GM19467 (cell line): ENCODE measurements around the gene CDKL5.

Source experiments
- ATAC-seq: cut with Tn5 transposase; IDR thresholded peaks from one replicate; pipeline ENCODE4 v1.9.1; 2021; ENCODE audit warnings: mild to moderate bottlenecking, moderate library complexity; ENCODE audit not compliant: unreplicated experiment

Gene CDKL5

DNA sequence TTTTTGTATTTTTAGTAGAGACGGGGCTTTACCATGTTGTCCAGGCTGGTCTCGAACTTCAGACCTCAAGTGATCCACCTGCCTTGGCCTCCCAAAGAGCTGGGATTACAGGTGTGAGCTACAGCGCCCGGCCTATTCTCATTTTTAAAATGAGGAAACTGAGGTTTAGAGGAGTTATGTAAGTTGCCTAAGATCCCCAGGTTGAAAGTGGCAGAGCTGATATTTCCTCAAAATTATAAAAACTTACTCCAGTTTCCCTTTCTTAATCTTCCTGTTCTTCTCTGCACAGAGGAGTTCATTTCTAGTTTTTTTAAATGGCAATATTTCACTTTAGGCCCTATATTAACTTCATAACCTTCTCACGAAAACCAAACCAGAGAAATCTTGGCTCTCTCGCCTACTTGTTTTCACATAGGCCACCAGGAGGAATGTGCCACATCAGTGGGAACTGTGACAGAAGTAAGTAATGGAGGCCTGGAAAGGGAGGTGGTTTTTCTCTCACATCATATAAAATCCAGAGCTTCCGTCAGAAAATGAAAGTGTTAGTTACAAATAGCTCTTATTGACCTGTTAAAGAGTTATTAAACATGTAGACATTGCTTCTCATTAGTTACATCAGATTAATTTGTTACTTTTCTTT, 262.6 kb downstream of the CDKL5 start:
- ATAC-seq = no peak

DNA sequence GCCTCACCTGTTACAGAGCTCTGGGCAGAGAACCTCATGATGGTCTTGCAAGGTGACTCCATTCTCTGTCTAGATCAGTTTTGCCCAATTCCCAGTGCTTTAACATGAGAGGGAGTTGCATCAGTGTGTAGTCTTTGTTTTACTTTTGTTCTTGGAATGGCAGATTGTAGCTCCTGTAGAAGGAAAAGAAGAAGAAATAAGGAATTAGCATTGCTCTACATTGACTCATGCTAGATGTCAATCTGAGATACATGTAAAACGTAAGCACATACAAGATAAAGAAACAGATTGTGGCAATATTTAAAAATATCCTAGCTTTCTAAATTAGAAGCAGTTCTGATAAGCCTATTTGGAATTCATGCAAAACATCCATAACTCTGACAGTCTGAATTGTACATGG, 266.0 kb downstream of the CDKL5 start:
- ATAC-seq = no peak

DNA sequence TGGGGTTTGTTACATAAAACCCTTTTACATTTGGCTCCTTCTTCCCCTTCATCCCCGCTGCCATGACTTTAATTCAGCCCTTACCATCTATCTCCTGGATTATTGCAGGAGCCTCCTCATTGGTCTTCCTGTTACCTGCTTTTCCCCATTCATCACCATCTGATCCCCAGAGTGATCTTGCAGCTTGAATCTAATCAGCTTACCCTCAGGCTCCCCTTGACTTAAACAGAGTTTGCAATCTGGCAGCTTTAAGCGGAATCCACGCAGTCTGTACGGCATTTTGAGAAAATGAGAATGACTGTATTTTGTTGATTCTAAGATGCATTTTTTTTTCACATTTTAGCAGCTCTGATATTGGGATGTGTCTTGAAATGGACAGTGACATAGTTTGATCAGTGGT, 267.1 kb downstream of the CDKL5 start:
- ATAC-seq = no peak

DNA sequence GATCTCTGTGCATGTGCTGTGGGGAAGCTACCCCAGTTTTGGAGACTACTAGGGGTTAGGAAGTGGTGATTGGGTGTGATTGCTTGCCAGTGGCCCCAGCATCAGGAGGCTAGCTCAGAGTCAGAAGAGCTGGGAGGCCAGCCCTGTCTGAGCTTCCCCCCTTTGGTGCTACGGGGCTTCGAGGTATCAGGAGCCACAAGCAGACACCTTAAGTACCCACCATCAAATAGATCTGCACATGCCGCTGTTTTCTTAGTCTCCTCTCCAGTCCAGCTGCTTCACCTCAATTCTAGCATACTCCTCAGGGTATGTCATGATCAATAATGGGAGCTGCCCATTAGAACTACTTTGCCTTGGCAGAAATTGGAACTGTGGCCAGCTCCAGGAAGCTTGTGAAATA, 271.2 kb downstream of the CDKL5 start:
- no peak for ATAC-seq

DNA sequence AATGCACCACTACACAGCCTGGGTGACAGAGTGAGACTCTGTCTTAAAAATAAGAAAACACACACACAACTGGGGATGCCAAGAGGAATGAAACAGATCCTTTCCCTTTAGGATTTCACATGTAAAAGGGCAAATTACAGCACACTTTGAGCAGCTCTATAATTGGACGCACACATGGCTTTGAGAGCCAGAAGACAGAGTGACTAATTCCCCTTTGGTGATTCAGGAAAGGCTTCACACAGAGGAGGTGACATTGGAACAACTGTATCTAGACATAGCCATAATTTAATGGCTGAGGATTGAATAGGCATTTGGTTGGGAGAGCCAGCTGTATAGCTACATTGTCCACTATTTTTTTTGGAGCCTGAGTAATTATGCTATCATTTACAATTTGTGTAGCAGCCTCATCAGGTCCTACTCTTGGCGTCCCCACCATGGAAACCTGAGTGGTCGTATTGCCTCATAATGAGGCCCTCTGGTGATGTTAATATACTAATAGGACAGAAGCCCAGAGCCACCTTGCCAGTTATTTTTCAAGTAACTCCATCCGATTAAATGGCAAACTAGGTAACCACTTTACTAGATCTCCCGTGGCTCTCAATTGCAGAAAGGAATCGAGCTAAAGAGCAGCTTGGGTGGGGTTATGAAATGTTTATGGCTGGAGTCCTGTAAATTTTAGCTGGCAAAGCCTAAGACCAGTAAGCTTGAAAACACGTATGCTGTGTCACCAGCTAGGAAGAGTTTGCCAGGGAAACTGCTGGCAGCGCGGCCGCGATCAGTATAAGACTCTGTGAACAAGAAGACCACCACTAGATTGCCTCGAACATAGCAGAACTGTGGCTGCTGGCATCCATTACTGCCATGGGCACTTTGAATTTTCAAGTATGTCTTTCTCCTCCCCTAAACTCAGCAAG, 273.6 kb downstream of the CDKL5 start:
- ATAC-seq = no peak

DNA sequence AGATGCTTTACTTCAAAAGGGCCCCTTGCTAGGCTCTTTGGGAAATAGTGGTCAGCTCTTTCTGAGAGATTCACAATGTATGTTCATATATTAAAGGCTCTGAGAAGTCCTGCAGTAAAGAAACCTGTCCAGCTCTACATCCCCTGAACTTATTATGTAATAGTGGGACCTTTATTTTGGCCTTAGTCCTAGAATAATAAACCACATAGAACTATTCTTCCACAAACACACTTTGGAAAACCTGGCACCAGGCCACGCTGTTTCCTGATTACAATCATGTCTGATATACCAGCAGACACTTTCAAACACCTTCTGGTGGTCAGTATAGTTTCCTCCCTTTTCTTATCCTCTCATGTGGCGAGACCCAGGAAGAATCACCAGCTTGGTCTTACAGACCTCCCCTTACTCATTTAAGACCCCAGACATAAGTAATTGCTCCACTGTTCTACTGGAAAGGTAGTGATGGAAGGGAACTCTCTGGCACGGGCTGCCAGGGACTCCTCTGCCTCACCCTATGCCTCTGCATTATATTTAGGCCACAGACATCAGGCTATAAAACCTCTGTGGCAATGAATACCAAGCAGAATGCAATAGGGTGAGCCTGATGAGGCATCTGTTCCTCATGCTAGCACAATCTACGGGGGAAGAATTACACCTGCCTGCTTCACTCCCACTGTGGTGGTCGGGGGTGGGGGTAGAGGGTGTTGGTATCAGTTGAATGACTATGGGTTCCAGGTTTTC, 276.4 kb downstream of the CDKL5 start:
- ATAC-seq = no peak

DNA sequence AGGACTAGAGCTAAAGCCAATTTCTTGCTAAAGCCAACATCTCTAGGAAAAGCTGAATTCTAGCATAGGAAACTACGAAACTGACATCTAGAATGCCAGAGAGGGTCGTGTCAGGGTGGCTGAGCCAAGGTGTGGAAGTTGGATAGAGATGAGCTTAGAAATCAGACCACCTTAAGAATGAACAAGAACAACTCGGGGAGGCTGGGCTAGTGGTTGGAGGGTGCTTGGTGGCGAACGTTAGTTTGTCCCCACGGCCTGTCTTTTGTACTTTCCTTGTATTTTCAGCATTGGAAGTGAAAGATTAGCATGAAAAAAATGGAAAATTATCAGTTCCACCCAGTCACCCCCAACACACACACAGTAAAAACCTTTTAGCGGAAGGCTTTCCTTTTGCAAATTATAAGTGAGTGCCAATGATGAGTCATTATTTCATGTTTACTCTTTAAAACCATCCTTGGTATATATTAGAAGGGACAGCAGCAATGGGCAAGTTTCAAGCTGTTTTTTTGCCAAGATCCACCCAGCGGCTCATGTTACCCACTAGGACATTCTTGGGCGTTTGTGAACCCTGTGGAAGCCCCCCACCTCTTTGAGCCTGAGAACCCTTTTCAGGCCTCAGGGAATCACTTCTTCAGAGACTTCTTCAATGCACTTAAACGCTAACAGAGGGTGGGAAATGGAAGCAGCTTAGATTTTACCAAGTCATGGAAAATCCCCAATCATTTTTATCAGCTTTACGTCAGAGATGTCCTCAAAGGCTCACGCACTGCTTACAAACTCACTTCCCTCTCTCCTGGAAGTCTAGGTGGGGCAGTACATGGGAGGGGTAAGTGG, 277.2 kb downstream of the CDKL5 start:
- ATAC-seq = no peak
